K562 (cell line): ENCODE measurements around the gene CASKIN1. TPM values are rescaled to one million over a fixed set of nuclear protein-coding genes. Genes with fewer than 3 reads are reported as not detected.

ENCODE experiments used
- CBX5 ChIP-seq: IDR thresholded peaks from 2 replicates; pipeline ENCODE4 v1.6.1; 2014; ENCODE audit warnings: low read depth, borderline replicate concordance
- FIP1L1 ChIP-seq: fragments of 200-400 bp; formaldehyde crosslinking; IDR thresholded peaks from 2 replicates; pipeline ENCODE4 v1.6.1; 2018; ENCODE audit warnings: mild to moderate bottlenecking, low read depth, low read length; ENCODE audit not compliant: poor library complexity, severe bottlenecking
- L3MBTL2 ChIP-seq: fragments of 450-650 bp; IDR thresholded peaks from 2 replicates; pipeline ENCODE4 v1.6.1; 2016; ENCODE audit warnings: mild to moderate bottlenecking, moderate library complexity
- MECOM ChIP-seq: fragments of 250-450 bp; sonication (Bioruptor Pico); IDR thresholded peaks from 2 replicates; pipeline ENCODE4 v1.8.0; 2022; ENCODE audit warnings: inconsistent platforms
- MTF1 ChIP-seq: fragments of 250-450 bp; sonication (Bioruptor Pico); IDR thresholded peaks from 2 replicates; pipeline ENCODE4 v1.9.0; 2021; ENCODE audit warnings: moderate library complexity, mild to moderate bottlenecking, inconsistent platforms, borderline replicate concordance
- POLR2A ChIP-seq: fragments of 450-650 bp; conservative IDR thresholded peaks from 2 replicates; pipeline ENCODE4 v1.6.1; 2016
- ZNF707 ChIP-seq: fragments of 250-450 bp; sonication (Bioruptor Pico); conservative IDR thresholded peaks from 2 replicates; pipeline ENCODE4 v1.8.0; 2022; ENCODE audit warnings: inconsistent platforms, mild to moderate bottlenecking, moderate library complexity
- ZNF764 ChIP-seq: fragments of 250-450 bp; sonication (Bioruptor Pico); IDR thresholded peaks from 2 replicates; pipeline ENCODE4 v1.4.0; 2020; ENCODE audit warnings: low read depth, mild to moderate bottlenecking, moderate library complexity
- polyA plus RNA-seq, 8 experiments: library from polyadenylated mRNA; depleted of rRNA in 4 of 8; stranded (reverse) in 5 of 8; unstranded in 3 of 8; fragments of >200 nt; fragmentation: Nextera tagmentation in 2 of 8; fragmentation: Illumina TruSeq in 1 of 8; extraction: Ambion mirVana in 2 of 8; extraction: Trizol in 1 of 8; gene quantifications; 2 replicates each; pipeline versions ENCODE4 v1.2.1 to v1.2.3, GENCODE V29; 2011 to 2014; ENCODE audit warnings: inconsistent platforms in 1 of 8, missing spikeins in 1 of 8
- total RNA-seq, 7 experiments: library from RNA; depleted of rRNA in 6 of 7; stranded (reverse); fragments of >200 nt in 6 of 7; fragmentation: Illumina TruSeq in 2 of 7; extraction: Trizol in 2 of 7; gene quantifications; 2 replicates each; pipeline versions ENCODE4 v1.2.1 to v1.2.3, GENCODE V29; 2011 to 2021; ENCODE audit warnings: low replicate concordance in 1 of 7
- TF ChIP-seq, protein P1 (sequence below): sonication (generic); formaldehyde crosslinking; IDR thresholded peaks from 2 replicates; pipeline ENCODE4 v1.8.0; 2022; ENCODE audit warnings: missing genetic modification reagents, mild to moderate bottlenecking, moderate library complexity, borderline replicate concordance
- TF ChIP-seq, protein P2 (sequence below): fragments of 450-650 bp; IDR thresholded peaks from 2 replicates; pipeline ENCODE4 v1.7.0; 2016; ENCODE audit warnings: borderline replicate concordance
- TF ChIP-seq, protein P3 (sequence below): sonication (generic); IDR thresholded peaks from 2 replicates; pipeline ENCODE4 v1.6.1; 2016
- TF ChIP-seq, protein P4 (sequence below): sonication (generic); formaldehyde crosslinking; IDR thresholded peaks from 2 replicates; pipeline ENCODE4 v1.8.0; 2022; ENCODE audit warnings: mild to moderate bottlenecking, missing genetic modification reagents, borderline replicate concordance
- TF ChIP-seq, protein P5 (sequence below): sonication (generic); formaldehyde crosslinking; IDR thresholded peaks from 2 replicates; pipeline ENCODE4 v1.8.0; 2022; ENCODE audit warnings: missing genetic modification reagents, mild to moderate bottlenecking, borderline replicate concordance
- TF ChIP-seq, protein P6 (sequence below): sonication (generic); formaldehyde crosslinking; IDR thresholded peaks from 2 replicates; pipeline ENCODE4 v1.8.1; 2023; ENCODE audit warnings: mild to moderate bottlenecking, missing genetic modification reagents, moderate library complexity

CASKIN1 gene
- total and polyA plus RNA-seq, 9 of the 15 experiments (the other 6 are each of a cell fraction or from before 2014, with no cell fraction given): 0.15 to 4.5 (median 1.5) TPM; not detected in 2

DNA sequence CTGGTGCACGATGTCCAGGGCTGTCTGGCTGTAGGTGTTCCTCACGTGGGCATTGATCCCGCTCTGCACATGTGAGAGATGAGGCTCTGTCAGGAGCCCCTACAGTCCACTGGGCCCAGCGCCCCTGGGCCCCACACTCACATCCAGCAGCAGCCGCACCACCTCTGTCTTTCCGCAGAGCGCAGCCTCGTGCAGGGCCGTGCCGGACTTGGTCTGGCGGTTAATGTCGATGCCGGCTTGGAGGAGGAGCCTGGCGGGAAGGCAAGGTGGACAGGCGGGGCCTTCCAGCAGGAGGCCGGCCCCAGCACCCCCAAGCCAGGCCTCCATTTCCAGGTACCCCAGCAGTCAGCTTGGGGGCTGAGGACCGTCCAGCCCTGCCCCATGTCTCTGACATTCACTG is 9.2 kb downstream of the CASKIN1 start (continued):
- TF ChIP-seq, protein P1, sequence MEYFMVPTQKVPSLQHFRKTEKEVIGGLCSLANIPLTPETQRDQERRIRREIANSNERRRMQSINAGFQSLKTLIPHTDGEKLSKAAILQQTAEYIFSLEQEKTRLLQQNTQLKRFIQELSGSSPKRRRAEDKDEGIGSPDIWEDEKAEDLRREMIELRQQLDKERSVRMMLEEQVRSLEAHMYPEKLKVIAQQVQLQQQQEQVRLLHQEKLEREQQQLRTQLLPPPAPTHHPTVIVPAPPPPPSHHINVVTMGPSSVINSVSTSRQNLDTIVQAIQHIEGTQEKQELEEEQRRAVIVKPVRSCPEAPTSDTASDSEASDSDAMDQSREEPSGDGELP: no peak; the same call in 1 of the 2 replicates
- TF ChIP-seq, protein P2, sequence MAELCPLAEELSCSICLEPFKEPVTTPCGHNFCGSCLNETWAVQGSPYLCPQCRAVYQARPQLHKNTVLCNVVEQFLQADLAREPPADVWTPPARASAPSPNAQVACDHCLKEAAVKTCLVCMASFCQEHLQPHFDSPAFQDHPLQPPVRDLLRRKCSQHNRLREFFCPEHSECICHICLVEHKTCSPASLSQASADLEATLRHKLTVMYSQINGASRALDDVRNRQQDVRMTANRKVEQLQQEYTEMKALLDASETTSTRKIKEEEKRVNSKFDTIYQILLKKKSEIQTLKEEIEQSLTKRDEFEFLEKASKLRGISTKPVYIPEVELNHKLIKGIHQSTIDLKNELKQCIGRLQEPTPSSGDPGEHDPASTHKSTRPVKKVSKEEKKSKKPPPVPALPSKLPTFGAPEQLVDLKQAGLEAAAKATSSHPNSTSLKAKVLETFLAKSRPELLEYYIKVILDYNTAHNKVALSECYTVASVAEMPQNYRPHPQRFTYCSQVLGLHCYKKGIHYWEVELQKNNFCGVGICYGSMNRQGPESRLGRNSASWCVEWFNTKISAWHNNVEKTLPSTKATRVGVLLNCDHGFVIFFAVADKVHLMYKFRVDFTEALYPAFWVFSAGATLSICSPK: no peak
- TF ChIP-seq ZNF764 (CRISPR knock-in tag): no peak
- no peak for TF ChIP-seq CBX5
- TF ChIP-seq L3MBTL2: peak; percentile 75; the same call in 1 of the 2 replicates
- no peak for TF ChIP-seq FIP1L1
- TF ChIP-seq, protein P3, sequence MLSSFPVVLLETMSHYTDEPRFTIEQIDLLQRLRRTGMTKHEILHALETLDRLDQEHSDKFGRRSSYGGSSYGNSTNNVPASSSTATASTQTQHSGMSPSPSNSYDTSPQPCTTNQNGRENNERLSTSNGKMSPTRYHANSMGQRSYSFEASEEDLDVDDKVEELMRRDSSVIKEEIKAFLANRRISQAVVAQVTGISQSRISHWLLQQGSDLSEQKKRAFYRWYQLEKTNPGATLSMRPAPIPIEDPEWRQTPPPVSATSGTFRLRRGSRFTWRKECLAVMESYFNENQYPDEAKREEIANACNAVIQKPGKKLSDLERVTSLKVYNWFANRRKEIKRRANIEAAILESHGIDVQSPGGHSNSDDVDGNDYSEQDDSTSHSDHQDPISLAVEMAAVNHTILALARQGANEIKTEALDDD: no peak
- TF ChIP-seq, protein P4, sequence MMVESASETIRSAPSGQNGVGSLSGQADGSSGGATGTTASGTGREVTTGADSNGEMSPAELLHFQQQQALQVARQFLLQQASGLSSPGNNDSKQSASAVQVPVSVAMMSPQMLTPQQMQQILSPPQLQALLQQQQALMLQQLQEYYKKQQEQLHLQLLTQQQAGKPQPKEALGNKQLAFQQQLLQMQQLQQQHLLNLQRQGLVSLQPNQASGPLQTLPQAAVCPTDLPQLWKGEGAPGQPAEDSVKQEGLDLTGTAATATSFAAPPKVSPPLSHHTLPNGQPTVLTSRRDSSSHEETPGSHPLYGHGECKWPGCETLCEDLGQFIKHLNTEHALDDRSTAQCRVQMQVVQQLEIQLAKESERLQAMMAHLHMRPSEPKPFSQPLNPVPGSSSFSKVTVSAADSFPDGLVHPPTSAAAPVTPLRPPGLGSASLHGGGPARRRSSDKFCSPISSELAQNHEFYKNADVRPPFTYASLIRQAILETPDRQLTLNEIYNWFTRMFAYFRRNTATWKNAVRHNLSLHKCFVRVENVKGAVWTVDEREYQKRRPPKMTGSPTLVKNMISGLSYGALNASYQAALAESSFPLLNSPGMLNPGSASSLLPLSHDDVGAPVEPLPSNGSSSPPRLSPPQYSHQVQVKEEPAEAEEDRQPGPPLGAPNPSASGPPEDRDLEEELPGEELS (CRISPR knock-in tag): no peak
- no peak for TF ChIP-seq MTF1 (CRISPR knock-in tag)
- TF ChIP-seq MECOM: no peak
- TF ChIP-seq, protein P5, sequence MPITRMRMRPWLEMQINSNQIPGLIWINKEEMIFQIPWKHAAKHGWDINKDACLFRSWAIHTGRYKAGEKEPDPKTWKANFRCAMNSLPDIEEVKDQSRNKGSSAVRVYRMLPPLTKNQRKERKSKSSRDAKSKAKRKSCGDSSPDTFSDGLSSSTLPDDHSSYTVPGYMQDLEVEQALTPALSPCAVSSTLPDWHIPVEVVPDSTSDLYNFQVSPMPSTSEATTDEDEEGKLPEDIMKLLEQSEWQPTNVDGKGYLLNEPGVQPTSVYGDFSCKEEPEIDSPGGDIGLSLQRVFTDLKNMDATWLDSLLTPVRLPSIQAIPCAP (CRISPR knock-in tag): no peak
- TF ChIP-seq ZNF707 (CRISPR knock-in tag): no peak
- TF ChIP-seq, protein P6, sequence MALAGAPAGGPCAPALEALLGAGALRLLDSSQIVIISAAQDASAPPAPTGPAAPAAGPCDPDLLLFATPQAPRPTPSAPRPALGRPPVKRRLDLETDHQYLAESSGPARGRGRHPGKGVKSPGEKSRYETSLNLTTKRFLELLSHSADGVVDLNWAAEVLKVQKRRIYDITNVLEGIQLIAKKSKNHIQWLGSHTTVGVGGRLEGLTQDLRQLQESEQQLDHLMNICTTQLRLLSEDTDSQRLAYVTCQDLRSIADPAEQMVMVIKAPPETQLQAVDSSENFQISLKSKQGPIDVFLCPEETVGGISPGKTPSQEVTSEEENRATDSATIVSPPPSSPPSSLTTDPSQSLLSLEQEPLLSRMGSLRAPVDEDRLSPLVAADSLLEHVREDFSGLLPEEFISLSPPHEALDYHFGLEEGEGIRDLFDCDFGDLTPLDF (CRISPR knock-in tag): no peak
- TF ChIP-seq POLR2A: peak; percentile 37; the same call in 1 of the 2 replicates
